ENCODE measurements around the gene DEPDC4. TPM values are rescaled to one million over a fixed set of nuclear protein-coding genes. Genes with fewer than 3 reads are reported as not detected.

DEPDC4 gene
- total and polyA plus RNA-seq, 2 experiments from 2014 or later, result 2.2 to 9.4 TPM

GRCh38 chr12:100238801-100239200, 28.1 kb downstream of the DEPDC4 start:
- no peaks in the 10 kb centered on the region for H3K36me3 ChIP-seq (ENCODE audit: insufficient read depth)
- H3K4me1 ChIP-seq (ENCODE audit: insufficient read depth), result no peaks in the 10 kb centered on the region
- H3K4me1 Mint-ChIP-seq, result peaks cover 3% of the 10 kb centered on the region; the same call in 1 of the 3 replicates
- H3K27me3 ChIP-seq (ENCODE audit: insufficient read depth), result no peaks in the 10 kb centered on the region
- H3K36me3 Mint-ChIP-seq (ENCODE audit: low read depth), result peaks cover 6% of the 10 kb centered on the region; the same call in 2 of the 3 replicates
- no peaks in the 10 kb centered on the region for H4K20me1 ChIP-seq (replicated peaks; ENCODE audit: insufficient read depth)
- TF ChIP-seq ETS1 (IDR thresholded peaks at IDR 0.05), result no peak
- TF ChIP-seq CTCF (conservative IDR thresholded peaks at IDR 0.05; ENCODE audit: low read depth in 2 of 2), result no peak
- TF ChIP-seq REST (IDR thresholded peaks at IDR 0.05; ENCODE audit: unreplicated experiment), result no peak
- no peak for TF ChIP-seq STAT1 (IDR thresholded peaks at IDR 0.05; ENCODE audit: unreplicated experiment)
- no peak for TF ChIP-seq ZNF462 (CRISPR knock-in tag; IDR thresholded peaks at IDR 0.05)
- no peak for TF ChIP-seq ZNF114 (CRISPR knock-in tag; IDR thresholded peaks at IDR 0.05)
- TF ChIP-seq JUNB (IDR thresholded peaks at IDR 0.05; ENCODE audit: unreplicated experiment), result no peak
- no peak for TF ChIP-seq EZH2phosphoT487 (IDR thresholded peaks at IDR 0.05; ENCODE audit: unreplicated experiment)
- H3F3A ChIP-seq (replicated peaks; ENCODE audit: low read depth), result no peaks in the 10 kb centered on the region
- H3K27ac Mint-ChIP-seq, result no peak overlapping the region
- no peak overlapping the region for H2AFZ ChIP-seq
- no peak overlapping the region for H3K4me3 Mint-ChIP-seq
- no peaks in the 10 kb centered on the region for H3K27me3 Mint-ChIP-seq (ENCODE audit: insufficient read depth, low read depth, poor library complexity)
- H3K79me2 ChIP-seq (replicated peaks; ENCODE audit: insufficient read depth), result no peaks in the 10 kb centered on the region
- H3K27ac ChIP-seq (ENCODE audit: low read depth), result no peak overlapping the region
- ATAC-seq (no peak), DNase-seq (ENCODE audit: low spot score) (no peak)
- H3K4me2 ChIP-seq, result no peak overlapping the region
- no peak overlapping the region for H3K4me3 ChIP-seq
- H3K9me2 ChIP-seq (ENCODE audit: insufficient read depth), result no peaks in the 10 kb centered on the region
- H3K9me3 Mint-ChIP-seq, result no peaks in the 10 kb centered on the region
